ENCODE data around the gene POLRMT. TPM values are rescaled to one million over a fixed set of nuclear protein-coding genes. Genes with fewer than 3 reads are reported as not detected.
"Not testable (repeated sequence)": the region's sequence is repeated elsewhere in the genome, so short reads cannot be mapped to it uniquely, and the experiment has no call there.

Gene POLRMT
- total RNA-seq, 1 donor from 2014 or later: 63.4 TPM

DNA sequence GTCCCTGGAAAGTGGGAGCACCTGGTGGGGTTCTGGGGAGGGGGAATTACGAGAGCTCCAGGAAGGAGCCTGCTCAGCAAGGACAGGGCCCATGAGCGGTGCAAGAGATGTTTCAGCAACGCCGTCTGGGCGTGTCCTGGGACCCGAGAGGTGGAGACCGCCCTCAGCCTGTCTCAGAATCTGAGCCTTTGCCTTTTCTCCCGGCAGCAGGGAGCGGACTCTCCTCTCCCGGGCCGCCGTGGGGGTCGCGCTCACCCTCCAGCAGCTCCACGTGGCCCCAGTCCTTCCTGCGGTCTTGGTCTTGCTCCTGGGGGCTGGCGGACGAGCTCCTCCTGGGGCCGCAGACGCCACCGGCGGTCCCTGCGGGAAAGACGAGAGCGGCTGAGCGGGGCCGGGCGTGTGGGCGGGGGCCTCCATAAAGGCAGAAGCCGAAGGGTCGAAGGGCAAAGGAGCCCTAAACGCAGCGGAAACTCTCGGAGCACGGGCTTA, 714 bp downstream of the POLRMT start:
- intact Hi-C loops (cut with micrococcal nuclease): loop anchor here (1.0 to 5.0 kb wide), 6 partner anchors 22 to 165 kb away; partner anchors contain the start of genes BSG, CDC34 and PTBP1

GRCh38 chr19:629961-630714, 3.2 kb downstream of the POLRMT start:
- intact Hi-C loops (cut with micrococcal nuclease): loop anchor here (5.0 kb wide), 1 partner anchor 98 kb away; the partner anchor contains the start of gene CDC34

- intact Hi-C loops (cut with micrococcal nuclease): not testable (repeated sequence)
Observed at GRCh38 chr19:629515-629914, 3.8 kb downstream of the POLRMT start.

GRCh38 chr19:628168-628567, 5.2 kb downstream of the POLRMT start:
- intact Hi-C loops (cut with micrococcal nuclease): no loop called here

- intact Hi-C loops (cut with micrococcal nuclease): not testable (repeated sequence)
Observed at GRCh38 chr19:626566-626965, 6.8 kb downstream of the POLRMT start.

GRCh38 chr19:625257-625656, 8.1 kb downstream of the POLRMT start:
- intact Hi-C loops (cut with micrococcal nuclease): no loop called here

DNA sequence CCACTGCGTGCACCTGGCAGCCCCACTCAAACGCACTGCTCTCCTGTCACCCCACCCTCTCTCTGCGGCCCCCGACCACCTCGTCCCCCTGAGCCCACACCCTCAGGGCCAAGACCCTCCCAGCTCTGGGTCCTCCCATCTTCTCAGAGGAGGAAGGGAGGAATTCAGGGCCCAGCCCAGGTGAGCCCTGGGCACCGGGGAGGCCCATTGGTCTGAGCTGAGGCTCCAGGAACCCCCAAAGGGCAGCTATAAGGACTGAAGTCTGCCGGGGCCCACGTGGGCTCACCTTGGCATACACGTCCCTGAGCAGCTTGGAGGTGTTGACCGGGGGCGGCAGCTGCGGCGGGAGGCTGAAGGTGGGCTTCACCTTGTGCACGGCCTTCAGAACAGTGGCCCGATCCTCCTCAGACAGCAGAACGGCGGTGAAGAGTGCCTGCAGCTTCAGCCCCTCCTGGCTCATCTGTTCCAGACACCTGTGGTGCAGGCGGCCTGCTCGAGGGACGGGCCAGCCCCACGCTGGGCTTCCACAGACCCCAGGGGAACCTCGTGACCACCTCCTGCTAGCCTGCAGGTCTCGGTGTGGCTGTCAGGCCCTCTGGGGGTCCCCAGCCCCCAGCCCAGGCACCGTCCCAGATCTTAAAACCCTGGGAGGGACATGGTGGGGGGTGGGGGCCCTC, 8.8 kb downstream of the POLRMT start:
- intact Hi-C loops (cut with micrococcal nuclease): no loop called here

GRCh38 chr19:623974-624373, 9.4 kb downstream of the POLRMT start:
- intact Hi-C loops (cut with micrococcal nuclease): no loop called here

- intact Hi-C loops (cut with micrococcal nuclease): no loop called here
Observed at GRCh38 chr19:623175-623916, 10.0 kb downstream of the POLRMT start.

GRCh38 chr19:622666-623065, 10.7 kb downstream of the POLRMT start:
- intact Hi-C loops (cut with micrococcal nuclease): no loop called here

DNA sequence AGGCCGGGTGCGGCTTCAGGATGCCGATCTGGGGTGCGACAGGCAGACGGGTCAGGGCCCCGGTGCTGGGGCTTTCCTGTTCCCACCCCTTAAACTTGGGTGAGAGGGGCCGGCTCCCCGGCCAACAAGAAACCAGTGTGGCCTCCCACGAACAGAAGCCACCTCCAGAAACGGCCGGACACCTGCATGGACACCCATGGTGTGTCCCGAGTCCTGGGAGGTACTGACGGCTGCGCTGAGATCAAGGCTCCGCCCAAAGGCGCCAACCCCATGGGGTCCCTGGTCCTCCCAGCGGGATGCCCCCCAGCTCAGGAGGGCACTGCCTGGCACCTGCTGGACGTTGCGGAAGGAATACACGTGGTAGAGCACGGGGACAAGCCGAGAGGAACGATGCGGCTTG, 11.5 kb downstream of the POLRMT start:
- intact Hi-C loops (cut with micrococcal nuclease): no loop called here

DNA sequence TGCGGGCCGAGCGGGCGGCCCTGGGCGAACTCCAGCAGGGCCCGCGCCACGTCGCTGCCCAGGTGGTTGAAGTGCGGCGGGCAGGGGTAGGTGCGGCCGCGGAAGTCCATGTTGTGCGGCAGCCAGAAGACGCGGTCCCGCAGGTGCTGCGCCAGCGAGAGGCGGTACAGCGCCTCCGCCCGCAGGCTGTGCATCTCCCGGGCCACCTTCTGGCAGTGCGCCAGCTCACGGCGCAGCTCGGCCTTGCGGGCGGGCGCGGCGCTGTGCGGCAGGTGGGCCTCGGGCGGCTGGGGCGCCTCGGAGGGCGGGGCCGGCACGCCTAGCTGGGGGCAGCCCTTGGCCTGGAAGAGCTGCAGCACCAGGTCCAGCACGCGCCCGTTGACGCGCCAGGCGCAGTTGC, 12.1 kb downstream of the POLRMT start:
- intact Hi-C loops (cut with micrococcal nuclease): not testable (repeated sequence)

GRCh38 chr19:620166-620862, 13.0 kb downstream of the POLRMT start:
- intact Hi-C loops (cut with micrococcal nuclease): no loop called here

DNA sequence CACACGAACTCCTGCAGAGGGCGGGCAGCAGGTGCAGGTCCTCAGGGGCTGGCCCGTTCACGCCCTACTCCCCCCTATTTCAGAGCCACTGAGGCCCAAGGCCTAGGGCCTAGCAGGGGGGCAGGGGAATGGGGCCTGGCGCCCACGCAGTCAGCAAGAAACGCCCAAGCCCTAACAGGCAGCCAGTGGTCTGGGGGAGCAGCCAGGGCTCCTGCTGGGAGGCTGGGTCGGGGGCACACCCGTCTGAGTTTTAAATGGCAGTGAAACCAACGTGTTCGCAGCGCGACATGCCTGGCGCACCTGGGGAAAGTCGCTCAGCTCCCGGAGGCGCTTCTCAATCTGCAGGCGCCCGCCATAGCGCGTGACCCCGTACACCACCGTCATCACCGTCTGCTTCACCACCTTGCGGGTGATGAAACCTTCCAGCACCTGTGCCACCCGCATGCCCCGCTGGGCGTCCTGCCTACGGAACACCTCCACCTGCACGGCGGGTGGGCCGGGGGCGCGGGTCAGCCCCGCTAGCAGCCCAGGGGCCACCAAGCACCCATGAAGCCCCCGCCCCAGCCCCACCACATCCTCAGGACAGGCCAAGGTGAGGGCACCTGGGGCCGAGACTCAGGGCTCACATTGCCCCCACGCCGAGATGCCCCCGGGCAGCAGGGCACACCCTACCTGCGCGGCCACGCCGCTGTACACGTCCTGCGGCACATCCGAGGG, 13.9 kb downstream of the POLRMT start:
- intact Hi-C loops (cut with micrococcal nuclease): no loop called here

DNA sequence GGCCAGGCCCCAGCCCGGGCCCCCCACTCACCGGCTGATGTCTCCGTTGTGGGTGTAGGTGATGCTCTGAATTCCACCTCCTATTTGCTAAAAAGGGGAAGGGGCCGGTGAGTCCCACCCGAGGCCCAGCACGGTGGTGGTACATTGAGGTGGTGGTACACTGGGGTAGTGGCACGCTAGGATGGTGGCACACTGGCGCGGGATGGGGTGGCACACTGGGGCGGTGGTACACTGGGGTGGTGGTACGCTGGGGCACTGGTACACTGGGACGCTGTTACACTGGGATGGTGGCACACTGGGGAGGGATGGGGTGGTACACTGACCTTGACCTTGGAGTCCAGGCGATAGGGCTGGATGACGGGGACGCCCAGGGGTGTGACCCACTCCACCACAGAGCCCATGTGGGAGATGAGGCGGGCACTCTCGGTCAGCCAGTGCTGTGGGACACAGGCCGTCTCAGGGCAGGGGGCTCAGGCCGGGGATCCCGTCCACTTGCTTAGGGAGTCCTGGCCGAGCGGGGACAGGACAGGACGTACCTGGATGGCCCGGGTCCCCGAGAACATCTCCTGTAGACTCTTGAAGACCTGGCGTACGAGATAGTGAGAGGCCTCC, 14.6 kb downstream of the POLRMT start:
- intact Hi-C loops (cut with micrococcal nuclease): no loop called here

DNA sequence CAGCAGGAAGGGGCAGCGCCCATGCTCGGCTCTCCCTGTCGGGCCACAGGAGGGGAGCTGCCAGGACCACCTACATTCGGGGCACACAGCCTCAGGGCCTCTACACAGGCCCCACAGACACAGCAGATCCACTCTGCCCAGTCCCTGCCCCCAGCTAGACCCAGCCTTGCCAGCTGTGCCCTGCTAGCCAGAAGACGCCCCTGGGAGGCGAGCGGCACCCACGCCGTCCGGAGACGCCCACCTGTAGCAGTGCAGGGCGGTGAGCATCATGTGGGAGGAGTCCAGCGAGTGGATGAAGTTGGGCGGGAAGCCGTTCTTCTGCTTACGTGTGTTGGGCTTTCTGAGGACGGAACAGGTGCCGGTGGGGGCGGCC, 15.1 kb downstream of the POLRMT start:
- intact Hi-C loops (cut with micrococcal nuclease): no loop called here

DNA sequence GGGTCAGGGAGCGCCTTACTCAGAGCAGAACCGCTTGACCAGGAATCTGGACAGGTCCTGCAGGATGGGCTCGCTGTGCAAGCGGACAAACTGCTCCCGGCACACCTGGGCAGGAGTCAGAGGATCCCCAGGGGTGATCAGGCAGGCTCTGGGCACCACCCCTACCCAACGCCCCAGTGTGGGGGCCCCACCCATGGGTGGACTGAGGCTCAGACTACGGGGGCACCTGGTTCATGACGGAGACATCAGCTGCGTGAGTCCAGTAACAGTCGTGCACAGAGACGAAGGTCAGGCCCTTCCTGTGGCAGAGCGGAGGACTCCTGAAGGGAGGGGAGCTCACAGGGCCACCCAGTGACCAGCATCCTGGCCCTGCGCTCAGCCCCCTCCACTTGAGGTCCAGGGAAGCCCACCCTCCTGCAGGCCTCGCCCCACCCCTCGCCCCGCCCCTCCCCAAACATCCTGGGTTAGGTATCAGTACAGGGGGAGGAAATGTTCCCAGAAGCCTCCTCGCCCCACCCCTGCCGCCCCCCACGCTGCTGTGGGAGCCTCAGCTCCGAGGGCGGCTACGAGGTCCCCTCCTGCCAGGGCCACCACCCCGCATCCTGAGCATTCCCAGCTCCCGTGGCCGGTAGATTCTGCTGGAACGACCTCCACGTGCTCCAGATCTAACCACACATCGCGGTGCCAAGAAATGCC, 15.6 kb downstream of the POLRMT start:
- intact Hi-C loops (cut with micrococcal nuclease): no loop called here

DNA sequence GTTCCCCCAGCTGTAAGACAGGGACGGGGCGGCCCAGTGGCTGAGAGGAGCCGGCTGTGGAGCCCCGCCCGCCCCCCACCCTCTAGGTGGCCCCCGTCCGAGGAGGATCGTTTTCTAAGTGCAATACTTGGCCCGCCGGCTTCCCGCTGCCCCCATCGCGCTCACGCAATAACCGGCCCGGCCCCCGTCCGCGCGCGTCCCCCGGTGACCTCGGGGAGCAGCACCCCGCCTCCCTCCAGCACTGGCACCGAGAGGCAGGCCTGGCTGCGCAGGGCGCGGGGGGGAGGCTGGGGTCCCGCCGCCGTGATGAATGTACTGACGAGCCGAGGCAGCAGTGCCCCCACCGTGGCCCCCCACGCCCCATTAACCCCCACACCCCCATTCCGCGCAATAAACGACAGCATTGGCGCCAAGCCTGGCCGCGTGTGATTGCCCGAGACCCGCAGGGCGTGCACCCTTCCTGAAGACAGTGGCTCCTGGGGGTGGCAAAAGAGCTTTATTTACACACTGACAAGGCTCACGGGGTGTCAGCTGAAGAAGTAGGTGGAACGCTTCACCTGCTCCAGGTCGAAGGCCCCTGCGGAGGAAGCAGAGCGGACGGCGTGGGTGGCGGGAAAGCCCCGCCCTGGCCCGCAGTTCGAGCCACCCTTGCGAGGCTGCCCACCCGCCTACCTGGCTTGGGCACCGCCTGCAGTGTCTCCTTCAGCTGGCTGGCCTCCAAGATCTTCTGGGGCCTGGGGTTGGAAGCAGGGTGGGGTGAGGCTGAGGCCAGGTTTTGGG, 16.4 kb downstream of the POLRMT start:
- intact Hi-C loops (cut with micrococcal nuclease): no loop called here

Data from T-helper 1 cell treated with Interleukin-12 subunit alpha and Interleukin-12 subunit beta and Interleukin-4 antibody, amounts not matched to agents 30 ng/mL and 1 ng/mL, for 36 hours (primary cell).